Ascending aorta (tissue), 2 donors: ENCODE results near the gene FLT3. TPM values are rescaled to one million over a fixed set of nuclear protein-coding genes. Genes with fewer than 3 reads are reported as not detected.

Source experiments
- DNase-seq, 2 donors: peaks; one replicate each; pipeline ENCODE4 v3.0.0-alpha.2; 2019; ENCODE audit warnings: low spot score in 2 of 2
- H3K27ac ChIP-seq, 2 donors: fragments of 200-600 bp; sonication (generic); one replicate each; pipeline ENCODE4 v1.5.1; 2016 to 2017; ENCODE audit warnings: mild to moderate bottlenecking in 1 of 2
- H3K27me3 ChIP-seq: fragments of 200-600 bp; sonication (generic); one replicate; pipeline ENCODE4 v1.5.1; 2017
- H3K36me3 ChIP-seq, 2 donors: fragments of 200-600 bp; sonication (generic); one replicate each; pipeline ENCODE4 v1.5.1; 2016
- H3K4me1 ChIP-seq, 2 donors: fragments of 200-600 bp; sonication (generic); one replicate each; pipeline ENCODE4 v1.5.1; 2016 to 2017; ENCODE audit warnings: mild to moderate bottlenecking in 1 of 2
- H3K4me3 ChIP-seq, 2 donors: fragments of 200-600 bp; sonication (generic); one replicate each; pipeline ENCODE4 v1.5.1; 2016 to 2017; ENCODE audit warnings: mild to moderate bottlenecking in 1 of 2
- H3K9me3 ChIP-seq, 2 donors: fragments of 200-600 bp; sonication (generic); one replicate each; pipeline ENCODE4 v1.5.1; 2016
- CTCF ChIP-seq, 3 experiments: fragments of 200-600 bp in 2 of 3; fragments of 450-650 bp in 1 of 3; sonication (generic) in 2 of 3; IDR thresholded peaks; one replicate each; pipeline ENCODE4 v1.5.1; 2016 to 2019; ENCODE audit warnings: antibody characterized with exemption in 3 of 3, mild to moderate bottlenecking in 1 of 3, moderate library complexity in 1 of 3
- intact Hi-C: fragments of 100-400 bp; cut with DNase I; formaldehyde crosslinking; loops from one replicate; pipeline ENCODE4 v1.15.1; 2023
- total RNA-seq: library from RNA; depleted of rRNA; stranded (reverse); fragments of >200 nt; gene quantifications from one replicate; pipeline ENCODE4 v1.1.0, GENCODE V29; 2016

Gene FLT3
- total RNA-seq, 1 donor from 2014 or later, result not detected

DNA sequence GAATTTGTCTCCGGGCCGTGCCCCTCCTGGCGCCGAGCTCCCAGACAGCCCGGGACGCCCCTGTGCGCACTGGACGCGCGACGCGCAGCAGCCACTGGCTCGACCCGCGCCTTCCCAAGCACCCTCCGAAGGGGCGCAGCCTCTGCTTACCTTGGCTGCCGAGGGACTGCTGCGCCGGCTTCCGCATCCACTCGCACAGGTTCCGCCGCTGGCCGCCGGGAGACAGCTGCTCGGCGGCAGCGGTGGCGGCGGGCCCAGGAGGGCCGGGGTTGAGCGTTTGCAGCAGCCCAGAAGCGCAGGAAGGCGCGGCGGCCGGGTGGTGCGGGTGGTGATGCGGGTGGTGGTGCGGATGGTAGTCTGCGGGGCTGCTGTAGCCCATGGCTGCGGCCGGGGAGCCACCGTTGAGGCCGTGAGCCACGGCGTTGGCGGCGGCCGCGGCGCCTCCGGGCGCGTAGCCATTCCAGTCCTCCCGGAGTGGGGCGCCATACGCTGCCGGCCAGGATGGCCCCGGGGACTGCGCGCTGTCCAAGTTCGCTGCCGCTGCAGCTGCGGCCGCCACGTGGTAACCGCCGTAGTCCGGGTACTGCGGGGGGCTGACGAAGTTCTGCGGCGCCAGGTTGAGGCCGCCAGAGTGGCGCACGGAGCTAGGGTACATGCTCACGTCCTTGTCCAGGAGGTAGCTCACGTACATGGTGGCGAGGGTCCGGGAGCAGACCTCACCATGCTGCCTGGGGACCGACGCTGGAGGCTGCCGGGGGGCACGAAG, 131.9 kb downstream of the FLT3 start:
- Histone ChIP-seq H3K36me3 (no peaks in the 10 kb centered on the region), H3K4me3 (peak overlapping the region; percentile 30 to 39), H3K27ac (no peak overlapping the region), H3K4me1 (peaks cover 4 to 9% of the 10 kb centered on the region in 2 donors), H3K9me3 (no peaks in the 10 kb centered on the region), H3K27me3 (peaks cover 21% of the 10 kb centered on the region)
- intact Hi-C loops, result no loop called here
- TF ChIP-seq CTCF (IDR thresholded peaks at IDR 0.05), result no peak
- peak in 1 of 2 donors; percentile 54 for DNase-seq

- H3K27me3 ChIP-seq, result peaks cover 21% of the 10 kb centered on the region
- DNase-seq, result no peak
- peak overlapping the region; percentile 30 to 39 for H3K4me3 ChIP-seq
- H3K9me3 ChIP-seq, result no peaks in the 10 kb centered on the region
- H3K4me1 ChIP-seq, result peaks cover 4 to 9% of the 10 kb centered on the region in 2 donors
- no peaks in the 10 kb centered on the region for H3K36me3 ChIP-seq
- no peak for TF ChIP-seq CTCF (IDR thresholded peaks at IDR 0.05)
- no peak overlapping the region for H3K27ac ChIP-seq
- intact Hi-C loops, result no loop called here
These were observed 132.6 kb downstream of the FLT3 start for GRCh38 chr13:27967736-27968315.

- no peaks in the 10 kb centered on the region for H3K36me3 ChIP-seq
- no peak overlapping the region for H3K4me3 ChIP-seq
- intact Hi-C loops, result no loop called here
- H3K27me3 ChIP-seq, result peaks cover 21% of the 10 kb centered on the region
- H3K4me1 ChIP-seq, result peaks cover 4 to 9% of the 10 kb centered on the region in 2 donors
- H3K9me3 ChIP-seq, result no peaks in the 10 kb centered on the region
- DNase-seq, result no peak
- H3K27ac ChIP-seq, result no peak overlapping the region
- no peak for TF ChIP-seq CTCF (IDR thresholded peaks at IDR 0.05)
These were observed 133.1 kb downstream of the FLT3 start for GRCh38 chr13:27967203-27967735.

- DNase-seq, result no peak
- intact Hi-C loops, result no loop called here
- peaks cover 21% of the 10 kb centered on the region for H3K27me3 ChIP-seq
- peaks cover 4 to 9% of the 10 kb centered on the region in 2 donors for H3K4me1 ChIP-seq
- H3K4me3 ChIP-seq, result no peak overlapping the region
- no peak for TF ChIP-seq CTCF (IDR thresholded peaks at IDR 0.05)
- H3K9me3 ChIP-seq, result no peaks in the 10 kb centered on the region
- H3K36me3 ChIP-seq, result no peaks in the 10 kb centered on the region
- H3K27ac ChIP-seq, result no peak overlapping the region
These were observed 133.7 kb downstream of the FLT3 start for GRCh38 chr13:27966641-27967202.

- Histone ChIP-seq H3K27ac (no peak overlapping the region), H3K4me3 (no peak overlapping the region), H3K36me3 (no peaks in the 10 kb centered on the region), H3K27me3 (peaks cover 21% of the 10 kb centered on the region), H3K4me1 (peaks cover 4 to 11% of the 10 kb centered on the region in 2 donors), H3K9me3 (no peaks in the 10 kb centered on the region)
- no peak for TF ChIP-seq CTCF (IDR thresholded peaks at IDR 0.05)
- intact Hi-C loops, result no loop called here
- no peak for DNase-seq
These were observed 134.4 kb downstream of the FLT3 start for GRCh38 chr13:27965740-27966640.
